ENCODE data around the gene MFAP3L.

Gene MFAP3L

GRCh38 chr4:170057866-170058265, 31.7 kb upstream of the MFAP3L start (continued):
- TF ChIP-seq TSHZ2 (CRISPR knock-in tag; IDR thresholded peaks at IDR 0.05) = no peak
- no peak for TF ChIP-seq ZNF70 (CRISPR knock-in tag; IDR thresholded peaks at IDR 0.05)
- no peak for TF ChIP-seq OSR1 (CRISPR knock-in tag; IDR thresholded peaks at IDR 0.05)
- no peak for TF ChIP-seq ARNTL (CRISPR knock-in tag; IDR thresholded peaks at IDR 0.05; ENCODE audit: borderline replicate concordance, low read depth)
- TF ChIP-seq PPARA (CRISPR knock-in tag; IDR thresholded peaks at IDR 0.05; ENCODE audit: borderline replicate concordance) = no peak

- TF ChIP-seq ISL1 (CRISPR knock-in tag; IDR thresholded peaks at IDR 0.05) = no peak
- no peak for TF ChIP-seq ZNF70 (CRISPR knock-in tag; IDR thresholded peaks at IDR 0.05)
- TF ChIP-seq TSHZ2 (CRISPR knock-in tag; IDR thresholded peaks at IDR 0.05) = no peak
- no peak for TF ChIP-seq PPARA (CRISPR knock-in tag; IDR thresholded peaks at IDR 0.05; ENCODE audit: borderline replicate concordance)
- TF ChIP-seq CSRNP3 (CRISPR knock-in tag; IDR thresholded peaks at IDR 0.05) = no peak
- no peak for TF ChIP-seq RARB (CRISPR knock-in tag; IDR thresholded peaks at IDR 0.05)
- TF ChIP-seq, protein P1, sequence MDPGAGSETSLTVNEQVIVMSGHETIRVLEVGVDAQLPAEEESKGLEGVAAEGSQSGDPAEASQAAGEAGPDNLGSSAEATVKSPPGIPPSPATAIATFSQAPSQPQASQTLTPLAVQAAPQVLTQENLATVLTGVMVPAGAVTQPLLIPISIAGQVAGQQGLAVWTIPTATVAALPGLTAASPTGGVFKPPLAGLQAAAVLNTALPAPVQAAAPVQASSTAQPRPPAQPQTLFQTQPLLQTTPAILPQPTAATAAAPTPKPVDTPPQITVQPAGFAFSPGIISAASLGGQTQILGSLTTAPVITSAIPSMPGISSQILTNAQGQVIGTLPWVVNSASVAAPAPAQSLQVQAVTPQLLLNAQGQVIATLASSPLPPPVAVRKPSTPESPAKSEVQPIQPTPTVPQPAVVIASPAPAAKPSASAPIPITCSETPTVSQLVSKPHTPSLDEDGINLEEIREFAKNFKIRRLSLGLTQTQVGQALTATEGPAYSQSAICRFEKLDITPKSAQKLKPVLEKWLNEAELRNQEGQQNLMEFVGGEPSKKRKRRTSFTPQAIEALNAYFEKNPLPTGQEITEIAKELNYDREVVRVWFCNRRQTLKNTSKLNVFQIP (CRISPR knock-in tag; IDR thresholded peaks at IDR 0.05; ENCODE audit: borderline replicate concordance, low read depth) = no peak
- no peak for TF ChIP-seq ARNTL (CRISPR knock-in tag; IDR thresholded peaks at IDR 0.05; ENCODE audit: borderline replicate concordance, low read depth)
- TF ChIP-seq SNAI2 (CRISPR knock-in tag; IDR thresholded peaks at IDR 0.05) = no peak
- no peak for TF ChIP-seq OSR1 (CRISPR knock-in tag; IDR thresholded peaks at IDR 0.05)
- TF ChIP-seq TOX (CRISPR knock-in tag; IDR thresholded peaks at IDR 0.05; ENCODE audit: borderline replicate concordance) = no peak
- no peak for TF ChIP-seq ESRRG (CRISPR knock-in tag; IDR thresholded peaks at IDR 0.05)
- TF ChIP-seq CSDC2 (CRISPR knock-in tag; IDR thresholded peaks at IDR 0.05) = no peak
- no peak for TF ChIP-seq BACH2 (CRISPR knock-in tag; IDR thresholded peaks at IDR 0.05; ENCODE audit: borderline replicate concordance)
- no peak for ATAC-seq
These were observed 26.7 kb upstream of the MFAP3L start for GRCh38 chr4:170052919-170053318.

- no peak for ATAC-seq
- TF ChIP-seq PATZ1 (CRISPR knock-in tag; IDR thresholded peaks at IDR 0.05; ENCODE audit: borderline replicate concordance) = no peak
- no peak for TF ChIP-seq OSR1 (CRISPR knock-in tag; IDR thresholded peaks at IDR 0.05)
- TF ChIP-seq TSHZ2 (CRISPR knock-in tag; IDR thresholded peaks at IDR 0.05) = no peak
- TF ChIP-seq ZNF70 (CRISPR knock-in tag; IDR thresholded peaks at IDR 0.05) = no peak
- no peak for TF ChIP-seq ARNTL (CRISPR knock-in tag; IDR thresholded peaks at IDR 0.05; ENCODE audit: borderline replicate concordance, low read depth)
- TF ChIP-seq, protein P1 (CRISPR knock-in tag; IDR thresholded peaks at IDR 0.05; ENCODE audit: borderline replicate concordance, low read depth) = no peak
- no peak for TF ChIP-seq ZFP3 (CRISPR knock-in tag; IDR thresholded peaks at IDR 0.05)
- TF ChIP-seq SNAI2 (CRISPR knock-in tag; IDR thresholded peaks at IDR 0.05) = no peak
- TF ChIP-seq ZNF8 (CRISPR knock-in tag; IDR thresholded peaks at IDR 0.05) = no peak
- no peak for TF ChIP-seq TCF4 (CRISPR knock-in tag; IDR thresholded peaks at IDR 0.05; ENCODE audit: borderline replicate concordance)
- no peak for TF ChIP-seq TOX (CRISPR knock-in tag; IDR thresholded peaks at IDR 0.05; ENCODE audit: borderline replicate concordance)
- TF ChIP-seq ESRRG (CRISPR knock-in tag; IDR thresholded peaks at IDR 0.05) = no peak
- TF ChIP-seq ZNF565 (CRISPR knock-in tag; conservative IDR thresholded peaks at IDR 0.05; ENCODE audit: low read depth) = no peak
- no peak for TF ChIP-seq ZFP30 (CRISPR knock-in tag; IDR thresholded peaks at IDR 0.05)
- no peak for TF ChIP-seq PPARA (CRISPR knock-in tag; IDR thresholded peaks at IDR 0.05; ENCODE audit: borderline replicate concordance)
- no peak for TF ChIP-seq ISL1 (CRISPR knock-in tag; IDR thresholded peaks at IDR 0.05)
These were observed 25.2 kb upstream of the MFAP3L start for GRCh38 chr4:170051402-170051801.
